DND-41 (cell line): ENCODE measurements around the gene MRPL36.

Source experiments
- CTCF ChIP-seq: IDR thresholded peaks from 2 replicates; pipeline ENCODE4 v1.5.1; 2012; ENCODE audit warnings: borderline replicate concordance, low read length, moderate library complexity, mild to moderate bottlenecking; ENCODE audit not compliant: poor library complexity, severe bottlenecking; ENCODE audit errors: extremely low read depth
- EZH2 ChIP-seq: IDR thresholded peaks from 3 replicates; pipeline ENCODE4 v1.6.1; 2012; ENCODE audit warnings: borderline replicate concordance, low read depth, mild to moderate bottlenecking, moderate library complexity, low read length, inconsistent platforms; ENCODE audit not compliant: severe bottlenecking

- no peak for TF ChIP-seq EZH2
- TF ChIP-seq CTCF, result no peak
These were observed 2.4 kb downstream of the MRPL36 start for GRCh38 chr5:1797103-1797800.
